Fibroblast of upper back skin (primary cell): ENCODE results near the gene SLC38A3.
A peak's percentile ranks its signal among the peaks of the same experiment; 100 is the strongest.
"Not testable (repeated sequence)": the region's sequence is repeated elsewhere in the genome, so short reads cannot be mapped to it uniquely, and the experiment has no call there.

Source experiments
- DNase-seq: peaks from one replicate; pipeline ENCODE4 v3.0.0-alpha.2; 2013

The SLC38A3 gene

GRCh38 chr3:50192689-50193141 lies 12.4 kb upstream of the SLC38A3 start:
- peak; percentile 49 for DNase-seq

DNA sequence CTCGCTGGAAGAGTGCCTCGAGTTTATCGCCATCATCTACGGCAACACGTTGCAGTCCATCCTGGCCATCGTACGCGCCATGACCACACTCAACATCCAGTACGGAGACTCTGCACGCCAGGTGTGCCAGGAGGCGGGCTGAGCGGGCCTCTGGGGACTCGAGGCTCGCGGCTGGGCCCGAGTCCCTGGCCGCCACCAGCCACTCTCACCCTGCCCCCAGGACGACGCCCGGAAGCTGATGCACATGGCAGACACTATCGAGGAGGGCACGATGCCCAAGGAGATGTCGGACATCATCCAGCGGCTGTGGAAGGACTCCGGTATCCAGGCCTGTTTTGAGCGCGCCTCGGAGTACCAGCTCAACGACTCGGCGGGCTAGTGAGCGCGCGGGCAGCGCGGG lies 11.8 kb upstream of the SLC38A3 start:
- no peak for DNase-seq

GRCh38 chr3:50193746-50194127 lies 11.3 kb upstream of the SLC38A3 start:
- DNase-seq, result no peak

GRCh38 chr3:50194128-50194902 lies 10.8 kb upstream of the SLC38A3 start:
- DNase-seq, result peak; percentile 46

GRCh38 chr3:50194903-50195500 lies 10.1 kb upstream of the SLC38A3 start:
- DNase-seq, result no peak

GRCh38 chr3:50195501-50196252 lies 9.4 kb upstream of the SLC38A3 start:
- DNase-seq, result no peak

DNA sequence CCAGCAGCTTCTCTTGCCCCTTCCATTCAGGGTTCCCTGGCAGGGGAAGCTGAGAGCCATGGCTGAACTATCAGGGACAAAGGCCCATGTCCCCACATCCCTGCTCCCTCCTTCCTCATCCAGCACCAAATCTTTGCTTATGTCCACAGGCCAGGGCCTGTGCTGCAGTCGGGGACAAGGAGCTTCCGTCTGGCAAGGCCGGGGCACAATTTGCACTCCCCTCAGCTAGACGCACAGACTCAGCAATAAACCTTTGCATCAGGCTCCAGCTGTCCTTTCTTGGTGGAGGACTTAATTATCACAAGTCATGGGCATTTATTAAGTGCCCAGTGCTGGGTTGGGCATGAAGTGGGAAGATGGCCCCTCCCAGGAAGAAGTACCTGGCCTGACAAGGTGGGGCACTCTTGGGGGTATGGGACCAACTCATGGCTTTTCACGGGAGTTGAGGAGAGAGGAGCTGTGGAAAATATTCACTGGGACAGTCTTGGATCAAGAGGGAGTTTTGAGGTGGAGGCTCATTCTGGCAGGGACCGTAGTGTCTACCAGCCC lies 8.7 kb upstream of the SLC38A3 start:
- DNase-seq, result no peak

GRCh38 chr3:50201573-50202315 lies 3.3 kb upstream of the SLC38A3 start:
- DNase-seq, result no peak

DNA sequence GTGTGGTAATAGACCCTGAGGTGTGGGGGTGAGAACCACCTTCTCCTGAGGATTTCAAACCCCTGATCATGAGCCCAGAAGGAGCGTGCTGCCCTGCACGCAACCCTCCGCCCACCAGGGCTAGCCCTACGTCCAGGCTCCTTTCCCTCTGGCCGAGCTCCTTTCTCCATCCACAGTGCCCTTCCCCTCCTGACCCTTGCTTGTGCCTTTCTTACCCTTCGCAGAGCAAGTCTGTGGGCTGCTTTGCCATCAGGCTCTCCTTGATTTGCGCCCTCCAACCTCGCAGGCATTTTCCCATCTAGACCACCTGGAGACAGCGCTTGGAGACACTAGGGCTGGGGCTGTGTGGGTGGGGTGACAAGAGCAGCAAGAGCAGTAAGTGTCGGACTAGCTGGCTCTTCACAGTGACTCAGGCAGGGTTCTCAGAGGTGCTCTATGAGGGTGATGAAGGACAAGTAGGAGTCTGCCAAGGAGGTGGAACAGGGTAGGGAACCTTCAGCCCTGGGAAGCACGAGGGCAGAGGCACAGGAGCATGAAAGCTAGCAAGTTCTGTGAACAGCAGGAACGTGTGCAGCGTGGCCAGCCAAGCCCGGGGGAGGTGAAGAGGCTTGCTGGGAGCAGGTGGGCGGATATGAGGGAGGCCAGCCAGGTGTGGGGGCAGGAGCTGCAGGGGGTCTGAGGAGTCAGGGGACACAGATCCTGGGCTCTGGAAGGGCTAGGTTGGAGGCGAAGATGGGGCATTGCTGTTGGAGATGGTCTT lies 2.5 kb upstream of the SLC38A3 start:
- DNase-seq, result no peak

GRCh38 chr3:50203113-50203808 lies 1.8 kb upstream of the SLC38A3 start:
- DNase-seq, result no peak

DNA sequence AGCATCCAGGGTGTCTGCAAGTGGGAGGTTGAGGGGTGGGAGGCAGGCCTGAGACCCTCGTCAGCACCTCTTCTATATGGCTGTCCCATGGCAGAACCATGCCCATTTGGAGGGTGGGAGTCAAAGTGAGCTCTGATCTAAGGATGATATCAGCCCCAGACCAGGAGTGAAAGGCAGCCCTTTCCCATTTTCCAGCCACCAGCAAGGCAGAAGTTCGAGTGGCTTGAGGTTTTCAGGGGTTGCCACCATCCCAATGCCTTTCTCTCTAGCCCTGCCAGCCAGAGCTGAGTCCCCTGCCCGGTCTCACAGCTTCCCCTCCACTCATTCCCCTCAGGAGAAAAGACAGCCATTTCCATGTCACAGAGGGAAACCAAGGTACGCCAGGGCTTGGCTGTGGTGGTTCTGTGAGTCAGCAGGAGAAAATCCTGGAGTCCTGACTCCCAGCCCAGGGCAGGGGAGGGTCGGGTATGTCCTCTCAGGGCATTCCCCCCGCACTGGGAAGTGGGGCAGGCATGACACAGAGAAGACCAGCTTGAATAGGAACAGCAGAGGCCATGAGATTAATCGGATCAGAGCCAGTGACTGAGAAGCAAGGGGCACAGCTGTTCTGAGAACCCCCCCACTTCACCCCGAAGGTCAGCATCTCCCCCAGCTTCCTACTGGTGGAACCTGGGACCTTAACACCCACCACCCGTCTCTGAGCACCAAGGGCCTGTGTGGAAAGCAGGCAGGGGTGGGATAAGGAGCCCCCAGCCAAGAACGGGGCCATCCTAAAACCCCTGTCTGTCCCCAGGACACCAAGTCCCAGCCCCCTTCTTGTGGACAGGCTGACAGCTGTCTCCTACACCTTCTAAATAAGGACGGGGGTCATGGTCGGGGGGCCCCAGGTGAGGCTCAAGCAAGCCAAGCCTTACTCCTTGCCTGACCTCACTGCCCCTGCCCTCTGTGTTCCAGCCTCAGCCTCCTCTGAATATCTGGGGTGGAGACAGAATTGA lies 965 bp upstream of the SLC38A3 start:
- DNase-seq, result no peak

GRCh38 chr3:50205413-50206276 lies 574 bp downstream of the SLC38A3 start:
- no peak for DNase-seq

DNA sequence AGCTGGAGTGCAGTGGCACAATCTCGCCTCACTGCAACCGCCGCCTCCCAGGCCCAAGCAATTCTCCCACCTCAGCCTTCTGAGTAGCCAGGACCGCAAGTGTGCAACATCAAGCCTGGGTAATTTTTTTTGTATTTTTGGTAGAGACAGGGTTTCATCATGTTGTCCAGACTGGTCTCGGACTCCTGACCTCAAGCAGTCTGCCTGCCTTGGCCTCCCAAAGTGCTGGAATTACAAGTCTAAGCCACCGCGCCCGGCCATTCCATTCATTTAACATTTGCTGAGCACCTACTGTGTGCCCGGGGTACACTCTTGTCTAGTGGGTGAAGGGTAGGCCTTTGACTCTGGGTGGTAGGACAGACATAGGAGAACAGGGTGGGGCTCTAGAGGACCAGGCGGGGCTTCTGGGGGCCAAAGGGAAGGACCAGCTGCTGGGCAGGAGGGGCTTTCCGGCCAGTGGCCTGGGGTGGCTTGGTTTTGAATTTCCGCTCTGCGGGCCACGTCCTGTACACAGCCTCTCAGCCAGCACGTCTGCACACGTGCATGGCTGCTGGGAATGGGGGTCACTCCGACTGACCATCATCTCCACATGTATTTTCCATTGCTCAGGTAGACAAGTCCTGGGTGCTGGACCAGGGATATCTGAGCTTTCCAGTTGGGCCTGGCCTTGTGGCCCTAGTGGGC lies 2.4 kb downstream of the SLC38A3 start:
- no peak for DNase-seq

GRCh38 chr3:50208677-50209344 lies 3.7 kb downstream of the SLC38A3 start:
- no peak for DNase-seq

DNA sequence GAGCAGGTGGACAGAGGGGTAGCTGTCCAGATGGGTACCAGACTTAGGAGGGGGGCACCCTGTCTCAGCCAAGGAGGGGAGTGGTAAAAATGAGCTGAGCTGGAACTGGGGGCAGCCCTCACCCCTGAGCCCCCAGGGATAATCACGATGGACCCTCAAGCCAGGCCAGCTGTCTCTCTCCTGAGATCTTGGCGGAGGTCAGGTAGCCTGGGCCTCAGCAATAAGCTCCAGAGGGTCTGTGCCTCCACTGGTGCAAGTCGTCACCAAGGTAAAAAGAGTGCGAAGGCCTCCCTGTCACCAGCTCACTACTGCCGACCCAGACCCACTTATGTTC lies 5.1 kb downstream of the SLC38A3 start:
- no peak for DNase-seq

DNA sequence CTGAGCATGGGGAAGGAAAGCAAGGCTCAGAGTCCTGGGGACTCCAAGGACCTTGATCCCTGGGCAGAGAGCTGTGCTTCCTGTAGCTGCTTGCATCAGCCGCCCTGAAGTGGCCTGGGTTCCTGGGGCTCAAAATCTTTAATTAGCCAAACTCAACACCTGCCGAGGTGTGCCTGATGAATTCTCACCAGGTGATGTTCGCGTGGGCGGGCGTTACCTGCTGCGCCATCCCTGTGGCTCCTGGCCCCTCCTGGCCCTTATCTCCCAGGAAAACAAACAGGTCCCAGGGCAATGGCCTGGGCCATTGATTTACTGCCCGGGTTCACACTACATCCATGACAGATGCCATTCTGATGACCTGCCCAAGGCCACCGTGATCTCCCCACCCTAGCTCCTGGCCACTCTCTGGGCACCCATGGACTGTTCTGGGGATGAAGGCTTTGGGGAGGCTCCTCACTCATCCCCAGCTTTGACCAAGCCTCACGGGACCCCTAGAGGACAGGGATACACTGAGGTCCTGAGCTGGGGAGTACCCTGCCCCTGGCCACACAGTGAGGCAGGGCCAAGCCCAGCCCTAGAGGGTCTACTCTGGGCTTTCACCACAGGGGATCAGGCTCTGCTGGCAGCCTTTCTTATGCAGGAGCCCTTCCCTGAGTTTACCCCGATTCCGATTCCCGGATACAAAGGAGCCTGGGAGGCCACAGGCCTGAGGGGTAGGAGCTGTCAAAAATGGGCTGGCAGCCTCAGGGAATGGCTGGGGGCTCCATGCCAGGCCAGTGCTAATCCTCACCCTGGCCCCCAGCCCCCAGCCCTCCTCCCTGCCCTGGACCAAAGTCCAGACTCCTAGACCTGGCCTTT lies 5.7 kb downstream of the SLC38A3 start:
- no peak for DNase-seq

GRCh38 chr3:50211368-50211717 lies 6.3 kb downstream of the SLC38A3 start:
- not testable (repeated sequence) for DNase-seq
